NK-92 (cell line): ENCODE data around the gene LONP2.
"Not testable (repeated sequence)": the region's sequence is repeated elsewhere in the genome, so short reads cannot be mapped to it uniquely, and the experiment has no call there.

Experiments used
- DNase-seq: peaks from one replicate; lab custom pipeline; 2025; ENCODE audit not compliant: unreplicated experiment; lab: John Stamatoyannopoulos, UW

LONP2 gene

GRCh38 chr16:48366165-48367093, 122.3 kb downstream of the LONP2 start:
- no peak for DNase-seq

DNA sequence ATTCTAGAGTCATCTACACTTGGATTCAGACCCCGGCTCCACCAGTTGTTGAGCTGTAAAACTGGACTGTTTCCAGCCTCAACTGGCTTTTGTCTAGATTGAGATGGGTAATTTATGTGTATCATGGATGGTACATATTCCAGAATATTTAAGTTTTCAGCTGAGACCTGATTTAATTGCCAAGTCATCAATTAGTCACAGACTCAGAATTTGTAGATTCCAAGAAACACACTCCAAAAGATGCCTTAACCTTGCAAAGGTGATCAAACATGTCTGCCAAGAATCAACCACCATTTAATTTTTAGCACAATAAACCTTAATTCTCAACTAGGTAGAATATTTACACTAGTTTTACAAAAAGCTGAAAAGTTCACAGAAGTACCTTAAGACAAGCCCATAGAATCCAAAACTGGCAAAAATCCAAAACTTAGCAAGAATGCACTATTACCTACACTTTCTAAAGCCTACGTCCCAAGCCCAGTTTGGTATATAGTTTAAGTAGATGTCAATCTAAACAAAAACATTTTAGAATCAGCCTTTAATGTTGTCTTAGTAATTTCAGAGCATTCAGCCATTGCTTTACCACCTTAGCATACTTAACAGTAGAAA, 123.4 kb downstream of the LONP2 start:
- DNase-seq, result no peak

- no peak for DNase-seq
Observed at GRCh38 chr16:48369765-48370164, 125.7 kb downstream of the LONP2 start.

- DNase-seq, result no peak
Observed at GRCh38 chr16:48370229-48370628, 126.1 kb downstream of the LONP2 start.

- DNase-seq, result not testable (repeated sequence)
Observed at GRCh38 chr16:48370668-48371392, 126.7 kb downstream of the LONP2 start.

DNA sequence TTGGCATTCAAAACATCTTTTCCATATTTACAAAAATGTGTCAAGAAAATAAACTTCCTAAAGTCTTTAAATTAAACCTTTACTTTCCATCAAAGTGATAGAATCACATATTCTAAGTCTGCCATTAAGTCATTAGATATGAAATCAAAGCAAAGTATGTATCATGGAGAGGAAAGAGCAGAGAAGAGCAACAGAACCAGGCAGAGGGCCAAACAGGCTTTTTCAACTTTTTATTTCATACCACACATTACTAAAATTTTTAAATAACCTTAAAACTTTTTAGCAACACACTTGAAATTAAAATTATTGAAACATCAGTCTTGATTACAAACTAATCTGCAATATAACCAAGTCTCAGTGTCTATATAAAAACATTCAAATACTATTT, 127.3 kb downstream of the LONP2 start:
- DNase-seq, result no peak

GRCh38 chr16:48372744-48373143, 128.6 kb downstream of the LONP2 start:
- no peak for DNase-seq

GRCh38 chr16:48373258-48374029, 129.3 kb downstream of the LONP2 start:
- no peak for DNase-seq

DNA sequence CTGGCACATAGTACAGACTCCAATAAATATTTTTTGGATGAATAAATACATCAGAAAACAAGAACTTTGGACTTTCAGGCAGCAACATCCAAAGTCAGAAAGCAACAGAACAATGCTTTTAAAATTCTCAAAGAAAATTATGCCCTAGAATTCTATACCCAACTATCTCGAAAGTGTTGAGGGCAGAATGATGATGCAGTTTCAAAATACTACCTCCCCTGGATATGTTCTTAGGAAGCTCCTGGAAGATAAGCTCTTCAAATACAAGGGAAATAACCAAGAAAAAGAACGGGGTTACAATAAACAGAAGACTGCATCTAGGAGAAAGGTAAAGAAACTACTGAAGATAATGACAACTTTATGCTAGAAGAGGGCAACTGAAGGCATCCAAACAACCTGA, 130.2 kb downstream of the LONP2 start:
- no peak for DNase-seq

DNA sequence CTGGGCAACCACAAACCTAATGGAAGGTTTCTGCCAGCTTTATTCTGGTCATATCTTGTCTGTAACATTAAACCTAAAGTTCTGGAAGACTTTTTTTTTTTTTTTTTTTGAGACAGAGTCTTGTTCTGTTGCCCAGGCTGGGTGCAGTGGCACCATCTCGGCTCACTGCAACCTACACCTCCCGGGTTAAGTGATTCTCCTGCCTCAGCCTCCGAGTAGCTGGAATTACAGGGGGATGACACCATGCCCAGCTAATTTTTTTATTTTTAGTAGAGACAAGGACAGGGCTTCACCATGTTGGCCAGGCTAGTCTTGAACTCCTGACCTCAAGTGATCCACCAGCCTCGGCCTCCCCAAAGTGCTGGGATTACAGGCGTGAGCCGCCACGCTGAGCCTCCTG, 133.2 kb downstream of the LONP2 start:
- DNase-seq, result not testable (repeated sequence)

DNA sequence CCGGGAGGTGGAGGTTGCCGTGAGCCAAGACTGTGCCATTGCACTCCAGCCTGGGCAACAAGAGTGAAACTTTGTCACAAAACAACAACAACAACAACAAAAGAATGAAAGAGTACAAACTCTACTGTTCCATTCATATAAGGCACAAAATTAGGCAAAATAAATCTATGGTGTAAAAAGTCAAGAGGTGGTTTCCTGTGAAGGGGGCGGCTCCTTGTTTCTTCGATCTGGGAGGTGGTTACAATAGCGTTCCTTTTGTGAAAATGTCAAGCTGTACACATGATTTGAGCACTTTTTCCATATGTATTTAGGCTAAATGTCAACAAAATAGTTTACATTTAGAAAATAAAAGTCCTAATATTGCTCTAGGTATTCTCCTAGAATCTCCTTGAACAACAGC, 134.2 kb downstream of the LONP2 start:
- no peak for DNase-seq

DNA sequence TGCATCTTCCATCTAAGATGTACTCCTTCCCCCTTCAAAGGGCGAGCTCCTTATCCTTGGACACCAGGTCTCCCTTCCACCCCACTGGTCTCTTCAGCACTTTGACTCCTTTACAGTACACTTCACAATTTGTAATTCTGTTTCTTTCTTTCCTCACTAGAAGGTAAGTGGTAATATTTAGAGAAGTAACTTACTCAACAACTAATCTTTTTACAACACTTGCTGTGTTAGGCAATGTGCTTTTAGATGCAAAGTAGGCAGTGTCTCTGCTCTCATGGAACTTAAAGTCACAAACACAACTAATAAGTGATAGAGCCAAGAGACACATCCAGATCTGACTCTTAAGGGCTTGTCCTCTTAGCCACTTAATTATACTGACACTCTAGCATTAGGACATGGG, 134.7 kb downstream of the LONP2 start:
- no peak for DNase-seq

GRCh38 chr16:48381201-48381600, 137.1 kb downstream of the LONP2 start:
- DNase-seq, result no peak

- no peak for DNase-seq
Observed at GRCh38 chr16:48382131-48382530, 138.0 kb downstream of the LONP2 start.

GRCh38 chr16:48383009-48383876, 139.1 kb downstream of the LONP2 start:
- DNase-seq, result no peak

- DNase-seq, result no peak
Observed at GRCh38 chr16:48383877-48384519, 139.9 kb downstream of the LONP2 start.

GRCh38 chr16:48384520-48385252, 140.6 kb downstream of the LONP2 start:
- DNase-seq, result no peak

DNA sequence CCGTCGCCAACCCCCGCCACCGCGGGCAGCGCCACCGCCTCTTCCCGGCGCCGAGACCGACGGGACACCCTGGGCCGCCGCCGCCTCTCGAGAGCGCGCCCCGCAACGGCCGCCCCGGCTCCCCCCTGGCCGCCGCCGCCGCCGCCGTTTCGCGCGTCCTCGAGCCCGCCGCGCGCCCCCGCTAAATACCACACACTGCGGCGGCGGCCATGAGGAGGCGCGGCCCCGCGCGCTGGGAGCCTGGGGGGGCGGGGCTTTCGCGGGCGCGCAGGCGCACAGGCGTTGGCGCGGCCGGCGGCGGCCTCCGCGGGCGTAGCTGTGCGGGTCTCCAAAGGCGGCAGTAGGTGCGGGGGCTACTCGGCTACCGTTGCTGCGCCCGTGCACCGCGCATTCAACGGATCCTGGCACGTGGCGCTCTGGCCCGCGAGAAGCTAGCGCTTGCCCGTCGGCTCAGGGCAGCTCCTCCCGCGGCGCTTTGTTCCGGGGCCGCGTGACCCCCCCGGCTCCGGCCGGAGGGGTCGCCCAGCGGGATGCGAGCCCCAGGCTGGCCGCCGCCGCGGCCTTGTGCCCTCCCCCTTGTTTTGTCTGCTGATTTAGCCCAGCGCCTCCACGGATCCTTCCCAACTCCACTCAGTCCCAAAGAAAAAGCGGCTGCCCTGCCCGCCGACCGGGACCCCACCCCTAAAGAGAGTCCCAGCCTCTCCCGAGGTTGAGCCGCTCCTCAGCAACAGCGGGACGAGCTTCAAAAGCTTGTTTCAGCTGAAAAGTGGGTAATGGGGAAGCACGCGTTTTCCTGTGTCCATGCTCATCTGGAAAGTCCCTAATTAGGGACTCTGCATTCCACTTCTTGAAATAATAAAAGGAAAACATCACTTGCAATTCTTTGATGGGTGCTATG, 141.4 kb downstream of the LONP2 start, which contains the start of gene SIAH1:
Gene SIAH1, minus strand, starts transcription at position 161 of the 898 bp plus-strand sequence. CDS start 22,985 bp downstream, outside the sequence.
- peak; percentile 27 for DNase-seq
